CD14-positive monocyte (primary cell): ENCODE results near the gene PRMT2. TPM values are rescaled to one million over a fixed set of nuclear protein-coding genes. Genes with fewer than 3 reads are reported as not detected.
A peak's percentile ranks its signal among the peaks of the same experiment; 100 is the strongest.

Source experiments
- DNase-seq, 3 donors: peaks; one replicate each; pipeline ENCODE4 v3.0.0-alpha.2; 2011 to 2022
- H2AFZ ChIP-seq: 2 replicates; pipeline ENCODE4 v1.6.0; 2012; ENCODE audit warnings: mild to moderate bottlenecking, low read depth, low read length, inconsistent platforms; ENCODE audit not compliant: insufficient read depth, poor library complexity, severe bottlenecking
- H3K27ac ChIP-seq, 2 donors: 1 replicate in 1 of 2; 2 replicates in 1 of 2; pipeline ENCODE4 v1.5.1; 2012 to 2013; ENCODE audit warnings: low read length in 2 of 2, control low read depth in 1 of 2, inconsistent platforms in 1 of 2, low read depth in 1 of 2, mild to moderate bottlenecking in 1 of 2
- H3K27me3 ChIP-seq, 2 donors: one replicate each; pipeline versions ENCODE4 v1.6.0 to v1.6.1; 2011 to 2013; ENCODE audit warnings: low read length in 2 of 2; ENCODE audit not compliant: control insufficient read depth in 2 of 2, insufficient read depth in 2 of 2
- H3K36me3 ChIP-seq, 2 donors: replicated peaks in 1 of 2; 1 replicate in 1 of 2; 2 replicates in 1 of 2; pipeline versions ENCODE4 v1.5.1 to v1.6.1; 2012 to 2013; ENCODE audit warnings: low read length in 2 of 2, control low read depth in 1 of 2, inconsistent platforms in 1 of 2, mild to moderate bottlenecking in 1 of 2; ENCODE audit not compliant: insufficient read depth in 2 of 2, control insufficient read depth in 1 of 2
- H3K4me1 ChIP-seq, 2 donors: 1 replicate in 1 of 2; 2 replicates in 1 of 2; pipeline versions ENCODE4 v1.5.1 to v1.6.1; 2012 to 2013; ENCODE audit warnings: low read length in 2 of 2, control low read depth in 1 of 2, inconsistent platforms in 1 of 2, mild to moderate bottlenecking in 1 of 2, moderate library complexity in 1 of 2; ENCODE audit not compliant: insufficient read depth in 2 of 2, control insufficient read depth in 1 of 2
- H3K4me2 ChIP-seq: replicated peaks from 2 replicates; pipeline ENCODE3; 2012; ENCODE audit warnings: low read length, moderate library complexity, mild to moderate bottlenecking; ENCODE audit not compliant: poor library complexity, severe bottlenecking; ENCODE audit errors: extremely low read depth
- H3K4me3 ChIP-seq, 3 experiments: fragments of 200-600 bp in 1 of 3; sonication (generic) in 1 of 3; replicated peaks in 1 of 3; 1 replicate in 2 of 3; 2 replicates in 1 of 3; pipeline ENCODE4 v1.5.1; 2011 to 2013; ENCODE audit warnings: low read length in 3 of 3, mild to moderate bottlenecking in 3 of 3, control low read depth in 2 of 3, low read depth in 2 of 3, inconsistent platforms in 1 of 3, moderate library complexity in 1 of 3
- H3K79me2 ChIP-seq: 2 replicates; pipeline ENCODE4 v1.6.0; 2012; ENCODE audit warnings: mild to moderate bottlenecking, control low read depth, inconsistent platforms, low read length, moderate library complexity; ENCODE audit not compliant: insufficient read depth
- H3K9ac ChIP-seq: 2 replicates; pipeline ENCODE4 v1.6.0; 2017; ENCODE audit warnings: low read length, mild to moderate bottlenecking; ENCODE audit not compliant: insufficient read depth, poor library complexity, severe bottlenecking
- H3K9me3 ChIP-seq, 2 donors: replicated peaks in 1 of 2; 1 replicate in 1 of 2; 2 replicates in 1 of 2; pipeline versions ENCODE4 v1.5.1 to v1.6.1; 2012 to 2013; ENCODE audit warnings: low read length in 2 of 2, control low read depth in 1 of 2; ENCODE audit not compliant: control insufficient read depth in 1 of 2, insufficient read depth in 1 of 2
- H4K20me1 ChIP-seq: 2 replicates; pipeline ENCODE4 v1.6.0; 2012; ENCODE audit warnings: mild to moderate bottlenecking, low read length, control low read depth, moderate library complexity; ENCODE audit not compliant: insufficient read depth
- H3K27ac Mint-ChIP-seq, 7 donors: one replicate each; pipeline ENCODE4 v1.8.0; 2020; ENCODE audit warnings: mild to moderate bottlenecking in 7 of 7, mixed read lengths in 7 of 7, moderate library complexity in 6 of 7, inconsistent platforms in 2 of 7
- H3K27me3 Mint-ChIP-seq, 3 donors: one replicate each; pipeline ENCODE4 v1.8.0; 2021 to 2022; ENCODE audit warnings: low read depth in 3 of 3, mild to moderate bottlenecking in 3 of 3, mixed read lengths in 3 of 3, moderate library complexity in 3 of 3, inconsistent platforms in 1 of 3
- H3K36me3 Mint-ChIP-seq, 2 donors: one replicate each; pipeline ENCODE4 v1.8.0; 2020; ENCODE audit warnings: mixed read lengths in 2 of 2, inconsistent platforms in 1 of 2, mild to moderate bottlenecking in 1 of 2
- H3K4me1 Mint-ChIP-seq: one replicate; pipeline ENCODE4 v1.8.0; 2020; ENCODE audit warnings: mild to moderate bottlenecking, mixed read lengths
- H3K4me3 Mint-ChIP-seq, 2 donors: one replicate each; pipeline ENCODE4 v1.8.0; 2020; ENCODE audit warnings: mild to moderate bottlenecking in 2 of 2, mixed read lengths in 2 of 2, moderate library complexity in 1 of 2
- H3K9me3 Mint-ChIP-seq, 7 donors: one replicate each; pipeline ENCODE4 v1.8.0; 2020 to 2022; ENCODE audit warnings: mixed read lengths in 7 of 7, mild to moderate bottlenecking in 6 of 7, moderate library complexity in 6 of 7, inconsistent platforms in 2 of 7
- CTCF ChIP-seq: fragments of 200-600 bp; IDR thresholded peaks from one replicate; pipeline ENCODE4 v1.8.0; 2022; ENCODE audit warnings: antibody characterized with exemption, mild to moderate bottlenecking
- WGBS: methylation state at CpG from one replicate; pipeline ENCODE4 v1.1.5; 2013; ENCODE audit warnings: missing lambda C conversion rate; ENCODE audit not compliant: insufficient coverage; 5-methylcytosine and 5-hydroxymethylcytosine counted together
- intact Hi-C, 2 donors: fragments of 100-400 bp; cut with micrococcal nuclease; formaldehyde crosslinking; loops; one replicate each; pipeline versions ENCODE4 v1.15.0 to v1.15.1; 2023
- polyA plus RNA-seq, 3 donors: library from polyadenylated mRNA; depleted of rRNA in 1 of 3; unstranded in 2 of 3; stranded (reverse) in 1 of 3; fragments of 300-500 nt in 2 of 3; fragments of >200 nt in 1 of 3; fragmentation: Illumina TruSeq in 2 of 3; gene quantifications; 1 replicate in 2 of 3; 2 replicates in 1 of 3; pipeline ENCODE4 v1.2.3, GENCODE V29; 2012 to 2021

The PRMT2 gene
- polyA plus RNA-seq, 3 donors = 71.5 to 106 (median 77.2) TPM

GRCh38 chr21:46662367-46662654 lies 26.8 kb downstream of the PRMT2 start:
- peaks cover 4 to 5% of the 10 kb centered on the region in 2 donors for H3K4me1 ChIP-seq
- Mint-ChIP-seq H3K27ac (no peak overlapping the region), H3K9me3 (peaks cover 0 to 8% (median 0%) of the 10 kb centered on the region in 7 donors), H3K4me1 (peaks cover 8% of the 10 kb centered on the region), H3K36me3 (peaks cover 51 to 77% of the 10 kb centered on the region in 2 donors), H3K27me3 (peaks cover 9 to 15% (median 13%) of the 10 kb centered on the region in 3 donors), H3K4me3 (no peak overlapping the region)
- no peak overlapping the region for H3K4me3 ChIP-seq
- intact Hi-C loops = no loop called here
- peaks cover 46 to 65% of the 10 kb centered on the region in 2 donors for H3K36me3 ChIP-seq
- TF ChIP-seq CTCF = no peak
- WGBS = 100% methylated on average over 8 of the region's 11 CpGs
- DNase-seq = no peak
- no peaks in the 10 kb centered on the region for H3K79me2 ChIP-seq
- no peak overlapping the region for H3K9ac ChIP-seq
- no peak overlapping the region for H3K27ac ChIP-seq
- H3K4me2 ChIP-seq = no peak overlapping the region
- no peak overlapping the region for H2AFZ ChIP-seq
- H3K9me3 ChIP-seq = no peaks in the 10 kb centered on the region
- H4K20me1 ChIP-seq = peaks cover 12% of the 10 kb centered on the region
- H3K27me3 ChIP-seq = peaks cover 0 to 9% of the 10 kb centered on the region in 2 donors

GRCh38 chr21:46662765-46663500 lies 27.5 kb downstream of the PRMT2 start:
- 96% methylated on average over 19 of the region's 21 CpGs for WGBS
- no peak for TF ChIP-seq CTCF
- Histone ChIP-seq H3K36me3 (peaks cover 44 to 59% of the 10 kb centered on the region in 2 donors), H3K27ac (no peak overlapping the region), H4K20me1 (peaks cover 12% of the 10 kb centered on the region), H3K4me3 (no peak overlapping the region), H3K9ac (no peak overlapping the region), H2AFZ (no peak overlapping the region), H3K4me1 (peaks cover 10 to 11% of the 10 kb centered on the region in 2 donors), H3K4me2 (no peak overlapping the region), H3K79me2 (no peaks in the 10 kb centered on the region), H3K27me3 (peaks cover under 1 to 15% of the 10 kb centered on the region in 2 donors), H3K9me3 (peaks cover 0 to 5% of the 10 kb centered on the region in 2 donors)
- no peak for DNase-seq
- Mint-ChIP-seq H3K27ac (peak overlapping the region in 1 of 7 donors; percentile 56), H3K4me3 (no peak overlapping the region), H3K36me3 (peaks cover 48 to 70% of the 10 kb centered on the region in 2 donors), H3K9me3 (peaks cover 0 to 8% (median 0%) of the 10 kb centered on the region in 7 donors), H3K4me1 (peaks cover 12% of the 10 kb centered on the region), H3K27me3 (peaks cover 14 to 21% (median 18%) of the 10 kb centered on the region in 3 donors)
- intact Hi-C loops = no loop called here
